Esophagus muscularis mucosa (tissue), 4 donors: ENCODE results near the gene COL27A1. TPM values are rescaled to one million over a fixed set of nuclear protein-coding genes. Genes with fewer than 3 reads are reported as not detected.

Experiments used
- DNase-seq: peaks from one replicate; pipeline ENCODE4 v3.0.0-alpha.2; 2017; ENCODE audit errors: extremely low spot score
- H3K27ac ChIP-seq, 4 donors: fragments of 200-600 bp; sonication (generic); replicated peaks in 1 of 4; 1 replicate in 3 of 4; 2 replicates in 1 of 4; pipeline ENCODE4 v1.5.1; 2016 to 2019; ENCODE audit warnings: mild to moderate bottlenecking in 1 of 4
- H3K27me3 ChIP-seq, 4 donors: fragments of 200-600 bp; sonication (generic); one replicate each; pipeline versions ENCODE4 v1.5.1 to v1.6.0; 2016 to 2019
- H3K36me3 ChIP-seq, 4 donors: fragments of 200-600 bp; sonication (generic); one replicate each; pipeline ENCODE4 v1.5.1; 2016 to 2019
- H3K4me1 ChIP-seq, 4 donors: fragments of 200-600 bp; sonication (generic); one replicate each; pipeline ENCODE4 v1.5.1; 2016 to 2019
- H3K4me3 ChIP-seq, 4 donors: fragments of 200-600 bp; sonication (generic); 1 replicate in 2 of 4; 2 replicates in 2 of 4; pipeline ENCODE4 v1.5.1; 2016 to 2019; ENCODE audit warnings: mild to moderate bottlenecking in 4 of 4, moderate library complexity in 1 of 4
- H3K9me3 ChIP-seq, 4 donors: fragments of 200-600 bp; sonication (generic); 1 replicate in 3 of 4; 2 replicates in 1 of 4; pipeline ENCODE4 v1.5.1; 2016 to 2019
- CTCF ChIP-seq, 3 experiments: fragments of 200-600 bp in 2 of 3; fragments of 450-650 bp in 1 of 3; sonication (generic) in 2 of 3; IDR thresholded peaks; one replicate each; pipeline ENCODE4 v1.5.1; 2017 to 2019; ENCODE audit warnings: antibody characterized with exemption in 3 of 3, mild to moderate bottlenecking in 2 of 3, moderate library complexity in 1 of 3
- EP300 ChIP-seq: sonication (generic); formaldehyde crosslinking; IDR thresholded peaks from one replicate; pipeline ENCODE4 v1.6.1; 2017; ENCODE audit warnings: antibody characterized with exemption
- POLR2A ChIP-seq: fragments of 450-650 bp; IDR thresholded peaks from one replicate; pipeline ENCODE4 v1.6.1; 2017; ENCODE audit warnings: antibody characterized with exemption, moderate library complexity, mild to moderate bottlenecking, low read depth
- POLR2AphosphoS5 ChIP-seq, 2 donors: sonication (generic); formaldehyde crosslinking; IDR thresholded peaks; one replicate each; pipeline ENCODE4 v1.6.1; 2017; ENCODE audit warnings: antibody characterized with exemption in 2 of 2
- WGBS: methylation state at CpG from one replicate; pipeline ENCODE4 v1.1.5; 2018; 5-methylcytosine and 5-hydroxymethylcytosine counted together
- intact Hi-C: fragments of 100-400 bp; cut with DNase I; formaldehyde crosslinking; loops from one replicate; pipeline ENCODE4 v1.15.1; 2023
- total RNA-seq, 4 donors: library from RNA; depleted of rRNA; stranded (reverse); fragments of >200 nt; gene quantifications; one replicate each; pipeline versions ENCODE4 v1.1.0 to v1.2.1, GENCODE V29; 2016

The COL27A1 gene
- total RNA-seq, 4 donors from 2014 or later, result 1.8 to 3.3 (median 2.7) TPM

GRCh38 chr9:114259798-114260523, 104.6 kb downstream of the COL27A1 start:
- Histone ChIP-seq H3K27ac (no peak overlapping the region), H3K36me3 (no peaks in the 10 kb centered on the region), H3K9me3 (no peaks in the 10 kb centered on the region), H3K27me3 (peaks cover 0 to 15% (median 0%) of the 10 kb centered on the region in 4 donors), H3K4me1 (peaks cover 0 to 3% (median 0%) of the 10 kb centered on the region in 4 donors), H3K4me3 (no peak overlapping the region)
- WGBS, result 44% methylated on average over 6 of the region's 15 CpGs
- intact Hi-C loops, result no loop called here
- no peak for TF ChIP-seq POLR2AphosphoS5 (IDR thresholded peaks at IDR 0.05)
- no peak for TF ChIP-seq EP300
- no peak for TF ChIP-seq POLR2A
- TF ChIP-seq CTCF (IDR thresholded peaks at IDR 0.05), result no peak
- no peak for DNase-seq

GRCh38 chr9:114261026-114261425, 105.7 kb downstream of the COL27A1 start:
- 91% methylated on average over 10 of the region's 10 CpGs for WGBS
- no peak for TF ChIP-seq POLR2AphosphoS5 (IDR thresholded peaks at IDR 0.05)
- TF ChIP-seq CTCF (IDR thresholded peaks at IDR 0.05), result no peak
- no peak for TF ChIP-seq EP300
- TF ChIP-seq POLR2A, result no peak
- peaks cover 0 to 6% (median 0%) of the 10 kb centered on the region in 4 donors for H3K36me3 ChIP-seq

GRCh38 chr9:114261987-114262386, 106.7 kb downstream of the COL27A1 start:
- no peak overlapping the region for H3K4me3 ChIP-seq
- peaks cover 0 to 3% (median 0%) of the 10 kb centered on the region in 4 donors for H3K4me1 ChIP-seq
- intact Hi-C loops, result no loop called here
- H3K27ac ChIP-seq, result no peak overlapping the region
- peaks cover 0 to 15% (median 0%) of the 10 kb centered on the region in 4 donors for H3K27me3 ChIP-seq
- 93% methylated on average over 3 of the region's 9 CpGs for WGBS
- no peaks in the 10 kb centered on the region for H3K9me3 ChIP-seq
- peaks cover 0 to 6% (median 0%) of the 10 kb centered on the region in 4 donors for H3K36me3 ChIP-seq
- DNase-seq, result no peak
- TF ChIP-seq CTCF (IDR thresholded peaks at IDR 0.05) (no peak), EP300 (no peak), POLR2A (no peak), POLR2AphosphoS5 (IDR thresholded peaks at IDR 0.05) (no peak)

More at GRCh38 chr9:114261026-114261425, 105.7 kb downstream of the COL27A1 start:
- H3K4me3 ChIP-seq, result no peak overlapping the region
- peaks cover 0 to 3% (median 0%) of the 10 kb centered on the region in 4 donors for H3K4me1 ChIP-seq
- H3K9me3 ChIP-seq, result no peaks in the 10 kb centered on the region
- intact Hi-C loops, result no loop called here
- no peak overlapping the region for H3K27ac ChIP-seq
- peaks cover 0 to 15% (median 0%) of the 10 kb centered on the region in 4 donors for H3K27me3 ChIP-seq
- DNase-seq, result no peak

- WGBS, result 89% methylated on average over 9 of the region's 21 CpGs
- H3K4me1 ChIP-seq, result peaks cover 0 to 3% (median 0%) of the 10 kb centered on the region in 4 donors
- H3K36me3 ChIP-seq, result peaks cover 0 to 6% (median 0%) of the 10 kb centered on the region in 4 donors
- H3K27me3 ChIP-seq, result peaks cover 0 to 15% (median 0%) of the 10 kb centered on the region in 4 donors
- DNase-seq, result no peak
- peak in 1 of 3 experiments; percentile 31 for TF ChIP-seq CTCF (IDR thresholded peaks at IDR 0.05)
- TF ChIP-seq EP300, result no peak
- no peak overlapping the region for H3K4me3 ChIP-seq
- no peak overlapping the region for H3K27ac ChIP-seq
- intact Hi-C loops, result no loop called here
- no peaks in the 10 kb centered on the region for H3K9me3 ChIP-seq
Observed at GRCh38 chr9:114263853-114264510, 108.6 kb downstream of the COL27A1 start.
